B cell (primary cell): Measurements from ENCODE around the gene NHS. TPM values are rescaled to one million over a fixed set of nuclear protein-coding genes. Genes with fewer than 3 reads are reported as not detected.

Experiments
- ATAC-seq: fragments of 200-7000 bp; cut with Tn5 transposase; one replicate; pipeline ENCODE4 v1.10.0; 2021; ENCODE audit warnings: low read depth, mild to moderate bottlenecking, moderate number of reproducible peaks, moderate library complexity
- CTCF ChIA-PET: fragments of 350-600 bp; sonication (Branson Sonifier 250); formaldehyde crosslinking; loops from one replicate; lab custom pipeline; 2021; ENCODE audit warnings: antibody characterized with exemption, inconsistent platforms; lab: Charles Lee
- POLR2A ChIA-PET: fragments of 350-600 bp; sonication (Branson Sonifier 250); formaldehyde crosslinking; loops from one replicate; lab custom pipeline; 2021; ENCODE audit warnings: antibody characterized with exemption; lab: Charles Lee
- DNase-seq: peaks from one replicate; pipeline ENCODE4 v3.0.0; 2013
- H2AFZ ChIP-seq: 2 replicates; pipeline ENCODE4 v1.6.1; 2012; ENCODE audit warnings: mild to moderate bottlenecking, low read depth, low read length; ENCODE audit not compliant: insufficient read depth, poor library complexity, severe bottlenecking
- H3K27ac ChIP-seq, 2 donors: 1 replicate in 1 of 2; 2 replicates in 1 of 2; pipeline ENCODE4 v1.5.1; 2012 to 2013; ENCODE audit warnings: low read length in 2 of 2, mild to moderate bottlenecking in 2 of 2, moderate library complexity in 1 of 2
- H3K27me3 ChIP-seq, 4 experiments: fragments of 200-600 bp in 1 of 4; sonication (generic) in 1 of 4; replicated peaks in 1 of 4; 1 replicate in 2 of 4; 2 replicates in 2 of 4; pipeline versions ENCODE4 v1.6.1 to v1.7.0; 2013 to 2016; ENCODE audit warnings: low read length in 3 of 4, mild to moderate bottlenecking in 2 of 4, mixed read lengths in 1 of 4, moderate library complexity in 1 of 4; ENCODE audit not compliant: insufficient read depth in 4 of 4, control insufficient read depth in 3 of 4; ENCODE audit errors: control extremely low read depth in 1 of 4
- H3K36me3 ChIP-seq, 2 experiments: replicated peaks in 1 of 2; 1 replicate in 1 of 2; 2 replicates in 1 of 2; pipeline versions ENCODE4 v1.6.1 to v1.7.1; 2013; ENCODE audit warnings: low read length in 1 of 2; ENCODE audit not compliant: insufficient read depth in 2 of 2, control insufficient read depth in 1 of 2; ENCODE audit errors: control extremely low read depth in 1 of 2, extremely low read depth in 1 of 2
- H3K4me1 ChIP-seq, 2 donors: fragments of 200-600 bp in 1 of 2; sonication (generic) in 1 of 2; 1 replicate in 1 of 2; 2 replicates in 1 of 2; pipeline versions ENCODE4 v1.5.1 to v1.6.1; 2013 to 2017; ENCODE audit warnings: low read length in 2 of 2; ENCODE audit not compliant: control insufficient read depth in 2 of 2, insufficient read depth in 2 of 2
- H3K4me2 ChIP-seq: replicated peaks from 2 replicates; pipeline ENCODE3; 2012; ENCODE audit warnings: mild to moderate bottlenecking, low read depth, low read length; ENCODE audit not compliant: poor library complexity, severe bottlenecking
- H3K4me3 ChIP-seq, 5 experiments: fragments of 200-600 bp in 1 of 5; sonication (generic) in 1 of 5; 1 replicate in 3 of 5; 2 replicates in 2 of 5; pipeline versions ENCODE4 v1.5.1 to v1.7.0; 2011 to 2016; ENCODE audit warnings: low read length in 4 of 5, mild to moderate bottlenecking in 4 of 5, low read depth in 2 of 5, control low read depth in 1 of 5, moderate library complexity in 1 of 5; ENCODE audit not compliant: insufficient read depth in 1 of 5; ENCODE audit errors: control extremely low read depth in 1 of 5, extremely low read depth in 1 of 5
- H3K79me2 ChIP-seq: fragments of 200-600 bp; sonication (generic); one replicate; pipeline ENCODE4 v1.6.0; 2016; ENCODE audit warnings: low read length; ENCODE audit not compliant: control insufficient read depth, insufficient read depth
- H3K9ac ChIP-seq: fragments of 200-600 bp; sonication (generic); 2 replicates; pipeline ENCODE4 v1.6.1; 2017; ENCODE audit warnings: mild to moderate bottlenecking, low read length, moderate library complexity
- H3K9me3 ChIP-seq, 3 donors: one replicate each; pipeline versions ENCODE4 v1.6.1 to v1.7.1; 2013; ENCODE audit warnings: low read length in 2 of 3; ENCODE audit not compliant: control insufficient read depth in 2 of 3, insufficient read depth in 1 of 3; ENCODE audit errors: control extremely low read depth in 1 of 3
- H4K20me1 ChIP-seq: 2 replicates; pipeline ENCODE4 v1.6.0; 2012; ENCODE audit warnings: mild to moderate bottlenecking, low read length; ENCODE audit not compliant: insufficient read depth, control insufficient read depth, poor library complexity, severe bottlenecking
- H3K27ac Mint-ChIP-seq: one replicate; pipeline ENCODE4 v1.8.0; 2021; ENCODE audit warnings: mixed read lengths
- H3K27me3 Mint-ChIP-seq: one replicate; pipeline ENCODE4 v1.8.0; 2021; ENCODE audit warnings: mixed read lengths
- H3K4me1 Mint-ChIP-seq: one replicate; pipeline ENCODE4 v1.8.0; 2021; ENCODE audit warnings: mixed read lengths
- H3K4me3 Mint-ChIP-seq: one replicate; pipeline ENCODE4 v1.8.0; 2021; ENCODE audit warnings: mixed read lengths
- H3K9me3 Mint-ChIP-seq: one replicate; pipeline ENCODE4 v1.8.0; 2022; ENCODE audit warnings: mixed read lengths; ENCODE audit not compliant: insufficient read depth
- CTCF ChIP-seq: fragments of 200-600 bp; IDR thresholded peaks from one replicate; pipeline ENCODE4 v1.8.0; 2022; ENCODE audit warnings: antibody characterized with exemption, mild to moderate bottlenecking
- EZH2 ChIP-seq: IDR thresholded peaks from 2 replicates; pipeline ENCODE4 v1.6.1; 2012; ENCODE audit warnings: borderline replicate concordance, low read depth, mild to moderate bottlenecking, moderate library complexity, low read length; ENCODE audit not compliant: insufficient read depth, poor library complexity, severe bottlenecking
- WGBS: methylation state at CpG from one replicate; pipeline ENCODE4 v1.1.5; 2013; ENCODE audit warnings: missing lambda C conversion rate; ENCODE audit not compliant: insufficient coverage; 5-methylcytosine and 5-hydroxymethylcytosine counted together
- intact Hi-C: fragments of 100-400 bp; cut with micrococcal nuclease; formaldehyde crosslinking; loops from one replicate; pipeline ENCODE4 v1.10.0; 2022
- polyA plus RNA-seq: library from polyadenylated mRNA; depleted of rRNA; stranded (reverse); fragments of >200 nt; gene quantifications from 2 replicates; pipeline ENCODE4 v1.2.3, GENCODE V29; 2012
- total RNA-seq, 2 donors: library from RNA; stranded (reverse); fragments of 120-200 nt in 1 of 2; gene quantifications; 1 replicate in 1 of 2; 2 replicates in 1 of 2; pipeline versions ENCODE4 v1.2.3 to v1.2.4, GENCODE V29; 2013 to 2022

Gene NHS
- total and polyA plus RNA-seq, 2 donors (not counting 1 experiment from before 2014, with no cell fraction given), result not detected

GRCh38 chrX:17412692-17413091 lies 37.7 kb downstream of the NHS start:
- no CpG with 5 or more reads among the region's 4 CpGs for WGBS
- Histone ChIP-seq H3K27ac (no peak overlapping the region), H3K9ac (no peak overlapping the region), H2AFZ (no peak overlapping the region), H3K36me3 (no peaks in the 10 kb centered on the region), H3K79me2 (no peaks in the 10 kb centered on the region), H3K27me3 (no peaks in the 10 kb centered on the region), H3K4me2 (no peak overlapping the region), H3K4me1 (no peaks in the 10 kb centered on the region), H3K9me3 (no peaks in the 10 kb centered on the region), H4K20me1 (no peaks in the 10 kb centered on the region), H3K4me3 (no peak overlapping the region)
- ChIA-PET POLR2A (no interaction called here), CTCF (no interaction called here)
- Mint-ChIP-seq H3K9me3 (no peaks in the 10 kb centered on the region), H3K27ac (no peak overlapping the region), H3K27me3 (no peaks in the 10 kb centered on the region), H3K4me1 (no peaks in the 10 kb centered on the region), H3K4me3 (no peak overlapping the region)
- no peak for ATAC-seq
- intact Hi-C loops, result no loop called here
- DNase-seq, result no peak
- TF ChIP-seq CTCF (no peak), EZH2 (no peak)

GRCh38 chrX:17413228-17413627 lies 38.2 kb downstream of the NHS start:
- Mint-ChIP-seq H3K27me3 (no peaks in the 10 kb centered on the region), H3K4me3 (no peak overlapping the region), H3K27ac (no peak overlapping the region), H3K4me1 (no peaks in the 10 kb centered on the region), H3K9me3 (no peaks in the 10 kb centered on the region)
- Histone ChIP-seq H4K20me1 (no peaks in the 10 kb centered on the region), H3K27me3 (no peaks in the 10 kb centered on the region), H3K27ac (no peak overlapping the region), H2AFZ (no peak overlapping the region), H3K9ac (no peak overlapping the region), H3K79me2 (no peaks in the 10 kb centered on the region), H3K36me3 (no peaks in the 10 kb centered on the region), H3K9me3 (no peaks in the 10 kb centered on the region), H3K4me2 (no peak overlapping the region), H3K4me1 (no peaks in the 10 kb centered on the region), H3K4me3 (no peak overlapping the region)
- TF ChIP-seq EZH2 (no peak), CTCF (no peak)
- CTCF ChIA-PET, result no interaction called here
- ATAC-seq (no peak), DNase-seq (no peak)
- no CpG with 5 or more reads among the region's 4 CpGs for WGBS
- intact Hi-C loops, result no loop called here
- POLR2A ChIA-PET, result no interaction called here
